Measurements from ENCODE around the gene QKI.
"Not testable (repeated sequence)": the region's sequence is repeated elsewhere in the genome, so short reads cannot be mapped to it uniquely, and the experiment has no call there.

Gene QKI

DNA sequence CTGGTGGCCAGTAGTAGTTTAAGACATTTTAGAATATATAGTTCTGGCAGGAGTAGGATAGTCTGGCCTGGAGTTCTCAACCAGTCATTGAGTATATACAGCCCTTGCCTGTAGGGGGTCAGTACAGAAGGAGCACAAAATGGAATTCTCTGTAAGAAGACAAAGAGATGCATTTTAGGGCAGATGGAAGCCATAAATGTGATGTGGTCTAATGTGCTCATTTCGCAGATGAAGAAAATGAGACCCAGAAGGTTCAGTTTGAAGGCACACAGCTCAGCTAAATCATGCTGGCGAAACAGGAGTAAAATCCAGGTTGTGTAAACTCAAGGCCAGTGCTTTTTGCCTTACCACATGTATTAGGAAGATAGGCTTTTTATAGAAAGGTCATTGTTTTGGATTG lies 29.6 kb downstream of the QKI start:
- no peak for DNase-seq

DNA sequence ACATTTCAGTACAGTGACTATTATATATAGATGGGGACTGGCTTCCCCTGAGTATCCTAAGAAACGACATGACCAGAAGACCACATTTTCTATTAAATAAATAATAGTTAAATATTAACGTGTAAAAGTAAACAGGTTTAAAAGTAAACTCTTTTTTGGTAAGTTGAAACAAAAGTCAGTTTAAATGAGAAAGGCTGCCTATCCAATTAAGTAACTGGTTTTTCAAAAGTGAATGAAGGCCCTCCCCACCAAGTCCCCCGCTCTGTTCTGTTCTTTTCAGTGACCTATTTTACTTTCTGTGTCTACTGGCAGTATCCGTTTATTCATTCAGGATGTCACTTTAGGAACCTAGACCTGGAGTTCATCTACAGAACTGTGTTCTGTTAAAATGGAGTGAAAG lies 32.0 kb downstream of the QKI start:
- no peak for DNase-seq

- DNase-seq = no peak
These were observed 34.6 kb downstream of the QKI start for GRCh38 chr6:163449076-163449475.

GRCh38 chr6:163454425-163454824 lies 39.9 kb downstream of the QKI start:
- DNase-seq = no peak

DNA sequence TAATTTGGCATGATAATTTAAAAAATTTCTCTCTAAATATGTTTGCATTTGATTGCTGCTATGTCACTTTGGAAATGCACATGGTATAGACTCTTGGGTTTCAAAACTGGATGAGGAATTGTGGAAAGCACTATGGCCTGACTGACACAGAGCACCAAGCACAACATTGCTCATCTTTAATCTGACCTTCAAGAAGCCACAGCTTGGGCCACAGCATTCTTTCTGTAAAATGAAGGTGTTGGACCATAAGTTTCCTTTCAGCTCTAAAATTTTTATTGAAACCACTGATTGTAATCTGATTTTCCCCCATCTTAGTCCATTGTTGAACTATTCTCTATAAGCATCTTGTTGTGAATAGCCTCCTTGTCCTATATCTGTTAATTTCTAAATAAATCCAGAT lies 41.0 kb downstream of the QKI start:
- DNase-seq = no peak

DNA sequence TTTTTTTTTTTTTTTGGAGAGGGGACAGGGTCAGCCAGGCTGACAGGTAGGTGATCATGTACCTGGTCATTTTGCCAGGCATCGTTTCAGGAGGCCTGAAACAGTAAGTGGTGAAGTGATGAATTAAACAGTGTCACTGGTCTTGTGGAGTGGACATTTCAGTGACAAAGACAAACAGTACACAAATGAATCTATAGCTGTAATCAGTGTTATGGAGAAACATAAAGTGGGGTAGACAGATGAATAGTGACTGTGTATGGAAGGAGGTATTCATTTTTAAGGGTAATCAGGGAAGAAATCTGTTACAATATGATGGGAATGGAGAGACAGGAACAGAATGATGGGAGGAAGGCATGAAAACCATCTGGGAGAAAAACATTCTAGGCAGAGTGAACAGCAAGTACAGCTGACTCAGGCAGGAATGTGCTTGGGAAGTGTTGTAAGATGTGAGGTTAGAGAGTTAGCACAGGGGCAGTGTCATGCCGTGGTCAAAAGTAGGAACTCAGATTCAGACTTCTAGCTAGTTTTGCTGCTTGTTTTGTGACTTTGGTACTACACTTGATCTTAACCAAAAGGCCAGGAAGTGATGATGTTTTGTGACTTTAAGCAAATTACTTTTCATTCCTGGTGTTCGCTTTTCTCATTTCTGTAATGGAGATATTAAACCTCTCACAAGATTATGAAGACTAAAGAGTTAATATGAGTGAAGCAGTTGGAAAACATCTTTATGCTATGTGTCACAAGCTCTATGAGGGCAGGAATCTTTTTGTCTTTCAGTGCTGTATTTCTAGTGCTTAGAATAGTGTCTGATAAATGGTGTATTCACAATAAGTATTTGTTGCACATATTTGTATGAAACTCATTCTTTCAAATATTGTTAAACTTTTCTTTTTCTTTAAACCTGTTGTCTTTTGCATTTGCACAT lies 43.4 kb downstream of the QKI start:
- DNase-seq = peak; percentile 62

GRCh38 chr6:163459007-163459406 lies 44.5 kb downstream of the QKI start:
- no peak for DNase-seq

DNA sequence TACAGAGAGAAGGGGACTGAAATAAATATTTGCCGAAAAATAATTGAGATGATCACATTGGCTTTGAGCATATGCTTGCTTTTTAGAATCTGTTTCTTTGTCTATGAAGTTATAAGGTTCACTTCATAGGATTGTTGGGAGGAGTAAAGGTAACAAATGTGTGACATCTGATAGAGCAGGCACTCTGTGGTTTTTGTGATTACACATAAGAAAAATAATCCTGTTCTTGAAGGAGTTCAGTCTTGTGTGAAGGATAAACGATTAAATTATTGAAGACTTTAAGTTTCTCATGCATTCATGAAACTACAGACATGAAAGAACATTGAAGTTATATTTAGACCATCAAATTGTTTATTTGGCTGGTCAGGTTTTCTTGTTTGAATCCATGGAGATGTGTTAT lies 45.0 kb downstream of the QKI start:
- DNase-seq = no peak

GRCh38 chr6:163460307-163460782 lies 45.8 kb downstream of the QKI start:
- no peak for DNase-seq

- no peak for DNase-seq
These were observed 47.2 kb downstream of the QKI start for GRCh38 chr6:163461696-163462095.

- DNase-seq = no peak
These were observed 48.7 kb downstream of the QKI start for GRCh38 chr6:163463180-163463579.

- no peak for DNase-seq
These were observed 49.3 kb downstream of the QKI start for GRCh38 chr6:163463795-163464194.

DNA sequence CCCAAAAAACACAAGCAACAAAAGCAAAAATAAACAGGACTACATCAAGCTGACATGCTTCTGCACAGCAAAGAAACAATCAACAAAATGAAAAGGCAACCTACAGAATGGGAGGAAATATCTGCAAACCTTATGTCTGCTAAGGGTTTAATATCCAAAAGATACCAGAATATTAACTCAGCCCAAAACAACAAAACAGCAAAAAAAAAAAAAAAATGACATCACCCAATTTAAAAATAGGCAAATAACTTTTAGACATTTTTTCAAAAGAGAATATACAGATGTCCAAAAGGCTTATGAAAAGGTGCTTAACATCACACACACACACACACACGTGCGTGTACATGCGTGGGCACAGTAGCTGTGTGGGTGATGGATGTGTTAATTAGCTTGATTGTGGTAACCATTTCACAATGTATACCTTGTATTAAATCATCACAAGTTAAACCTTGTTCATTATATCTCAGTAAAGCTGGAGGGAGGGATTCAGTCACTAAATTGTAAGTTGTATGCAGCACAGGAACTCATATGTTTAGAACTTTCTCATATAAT lies 52.4 kb downstream of the QKI start:
- DNase-seq = no peak

DNA sequence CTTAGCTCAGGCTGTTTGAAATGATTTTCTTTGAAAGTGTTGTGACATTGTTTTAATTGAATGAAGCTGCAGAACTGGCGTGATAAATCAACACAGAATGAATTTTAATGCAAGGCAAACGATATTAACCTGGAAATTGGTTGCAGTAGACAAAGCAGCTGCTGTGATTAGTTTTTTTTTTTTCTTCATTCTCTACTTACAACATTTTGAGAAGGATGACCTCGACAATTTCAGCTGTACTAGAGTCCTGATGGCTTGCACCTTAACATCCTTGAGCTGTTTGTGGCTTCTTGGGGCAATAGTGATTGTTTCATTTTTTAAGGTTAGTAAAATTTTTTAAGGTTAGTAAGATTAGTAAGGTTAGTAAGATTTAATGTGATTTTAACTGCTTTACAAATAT lies 54.2 kb downstream of the QKI start:
- DNase-seq = no peak

DNA sequence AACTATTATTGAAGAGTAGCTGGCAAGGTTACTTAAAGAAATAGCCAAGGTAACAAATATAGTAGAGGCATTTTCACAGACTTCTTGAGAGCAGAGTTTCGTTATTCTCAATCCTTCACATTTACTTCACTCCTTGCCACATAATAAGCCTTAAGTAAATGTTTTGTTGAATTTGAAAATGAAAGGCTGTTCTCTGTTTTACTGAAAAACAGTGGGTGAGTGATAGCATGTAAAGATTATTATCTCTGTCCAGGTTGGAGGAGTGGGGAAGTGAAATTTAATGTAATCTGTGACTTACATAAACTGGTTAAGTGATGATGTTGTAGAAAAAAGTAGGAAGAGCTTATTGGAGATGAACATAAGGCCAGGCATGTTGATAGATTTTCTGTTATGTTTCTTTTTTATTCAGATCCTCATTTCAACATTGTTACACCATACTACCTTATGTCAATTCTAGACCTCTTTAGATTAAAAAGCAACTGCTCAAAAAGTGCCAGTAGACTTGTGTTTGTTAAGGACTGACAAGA lies 55.0 kb downstream of the QKI start:
- no peak for DNase-seq

GRCh38 chr6:163470611-163471010 lies 56.1 kb downstream of the QKI start:
- DNase-seq = no peak

DNA sequence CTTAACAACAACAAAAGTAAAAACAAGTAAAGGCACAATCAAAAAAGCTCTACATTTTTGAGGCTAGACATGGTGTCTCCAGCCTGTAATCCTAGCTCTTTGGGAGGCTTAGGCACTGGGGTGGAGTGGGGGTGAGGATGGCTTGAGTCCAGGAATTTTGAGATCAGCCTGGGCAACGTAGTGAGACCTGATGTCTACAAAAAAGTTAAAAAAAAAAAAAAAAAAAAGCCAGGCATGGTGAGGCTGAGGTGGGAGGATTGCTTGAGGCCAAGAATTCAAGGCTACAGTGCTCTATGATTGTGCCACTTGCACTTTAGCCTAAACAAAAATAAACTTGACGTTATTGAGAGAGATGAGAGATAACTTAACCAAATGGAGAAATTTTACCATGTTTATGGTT lies 60.1 kb downstream of the QKI start:
- DNase-seq = no peak

- DNase-seq = not testable (repeated sequence)
These were observed 62.4 kb downstream of the QKI start for GRCh38 chr6:163476946-163477345.

DNA sequence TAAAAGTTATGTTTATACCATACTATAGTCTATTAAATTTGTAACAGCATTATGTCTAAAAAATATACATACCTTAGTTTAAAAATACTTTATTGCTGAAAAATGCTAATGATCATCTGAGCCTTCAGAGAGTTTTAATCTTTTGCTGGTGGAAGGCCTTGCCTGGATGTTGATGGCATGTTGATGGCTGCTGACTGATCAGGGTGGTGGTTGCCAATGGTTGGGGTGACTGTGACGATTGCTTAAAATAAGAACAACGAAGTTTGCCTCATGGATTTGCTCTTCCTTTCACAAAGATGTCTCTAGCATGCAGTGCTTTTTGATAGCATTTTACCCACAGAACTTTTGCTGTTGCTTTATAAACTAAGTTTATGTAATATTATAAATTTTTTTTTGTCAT lies 68.6 kb downstream of the QKI start:
- DNase-seq = no peak

DNA sequence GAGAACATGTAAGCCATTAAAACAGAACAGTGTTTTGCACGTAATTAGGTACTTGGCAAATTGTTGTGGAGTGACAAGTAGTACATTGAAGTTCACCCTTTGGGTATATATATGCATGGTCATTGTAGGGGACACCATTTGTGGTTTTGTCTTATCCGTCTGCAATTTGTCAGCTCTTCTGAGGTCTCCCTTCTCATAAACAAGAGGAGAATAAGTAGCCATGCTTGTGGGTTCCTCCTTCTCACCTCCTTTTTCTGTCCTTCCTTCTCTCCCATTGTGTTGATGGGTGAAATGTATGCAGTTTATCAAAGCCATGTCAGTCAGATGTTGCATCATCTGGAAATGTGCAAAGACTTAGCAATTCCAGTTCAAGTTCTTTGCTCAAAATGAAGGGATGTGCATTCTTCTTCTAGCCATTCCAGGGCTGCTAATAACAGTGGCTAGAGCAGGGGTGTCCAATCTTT lies 70.9 kb downstream of the QKI start:
- no peak for DNase-seq

GRCh38 chr6:163486821-163487220 lies 72.3 kb downstream of the QKI start:
- DNase-seq = no peak

GRCh38 chr6:163487606-163488005 lies 73.1 kb downstream of the QKI start:
- no peak for DNase-seq

DNA sequence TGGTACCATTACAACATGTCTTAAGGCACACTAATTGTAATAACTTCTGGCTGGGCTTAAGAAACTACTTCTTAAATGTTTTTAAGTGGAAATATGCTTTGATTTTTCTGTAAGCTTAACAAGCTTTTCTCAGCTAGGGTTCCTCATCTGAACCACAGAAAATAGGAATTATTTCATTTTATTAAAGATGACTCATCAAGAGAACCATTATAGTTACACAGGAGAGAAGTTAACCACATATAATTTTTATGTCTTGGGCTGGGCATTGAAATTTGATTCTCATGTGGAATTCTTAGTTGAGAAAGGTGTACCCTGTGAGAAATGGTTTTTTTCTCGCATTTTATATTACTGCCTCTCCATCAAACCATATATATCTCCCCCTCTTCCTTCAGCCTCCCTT lies 75.1 kb downstream of the QKI start:
- DNase-seq = no peak
